IPS-20b (cell line): ENCODE measurements around the gene ENTPD7.
"Not testable (repeated sequence)": the region's sequence is repeated elsewhere in the genome, so short reads cannot be mapped to it uniquely, and the experiment has no call there.

ENCODE experiments used
- H3K27ac ChIP-seq: one replicate; pipeline ENCODE4 v1.5.1; 2013; ENCODE audit warnings: low read length
- H3K27me3 ChIP-seq: 2 replicates; pipeline ENCODE4 v1.6.1; 2013; ENCODE audit warnings: mild to moderate bottlenecking, low read length, inconsistent platforms; ENCODE audit not compliant: insufficient read depth
- H3K36me3 ChIP-seq: 2 replicates; pipeline ENCODE4 v1.6.1; 2013; ENCODE audit warnings: low read depth, mild to moderate bottlenecking, inconsistent platforms, low read length, moderate library complexity; ENCODE audit not compliant: insufficient read depth
- H3K4me1 ChIP-seq: 2 replicates; pipeline ENCODE4 v1.6.1; 2013; ENCODE audit warnings: mild to moderate bottlenecking, control low read depth, inconsistent platforms, low read length, moderate library complexity; ENCODE audit not compliant: insufficient read depth
- H3K4me3 ChIP-seq: 2 replicates; pipeline ENCODE4 v1.5.1; 2013; ENCODE audit warnings: mild to moderate bottlenecking, low read length, inconsistent platforms
- H3K9ac ChIP-seq: 2 replicates; pipeline ENCODE4 v1.6.1; 2013; ENCODE audit warnings: low read depth, mild to moderate bottlenecking, inconsistent platforms, low read length, moderate library complexity
- H3K9me3 ChIP-seq: 2 replicates; pipeline ENCODE4 v1.6.1; 2013; ENCODE audit warnings: mild to moderate bottlenecking, low read depth, low read length, inconsistent platforms; ENCODE audit not compliant: insufficient read depth

Gene ENTPD7

DNA sequence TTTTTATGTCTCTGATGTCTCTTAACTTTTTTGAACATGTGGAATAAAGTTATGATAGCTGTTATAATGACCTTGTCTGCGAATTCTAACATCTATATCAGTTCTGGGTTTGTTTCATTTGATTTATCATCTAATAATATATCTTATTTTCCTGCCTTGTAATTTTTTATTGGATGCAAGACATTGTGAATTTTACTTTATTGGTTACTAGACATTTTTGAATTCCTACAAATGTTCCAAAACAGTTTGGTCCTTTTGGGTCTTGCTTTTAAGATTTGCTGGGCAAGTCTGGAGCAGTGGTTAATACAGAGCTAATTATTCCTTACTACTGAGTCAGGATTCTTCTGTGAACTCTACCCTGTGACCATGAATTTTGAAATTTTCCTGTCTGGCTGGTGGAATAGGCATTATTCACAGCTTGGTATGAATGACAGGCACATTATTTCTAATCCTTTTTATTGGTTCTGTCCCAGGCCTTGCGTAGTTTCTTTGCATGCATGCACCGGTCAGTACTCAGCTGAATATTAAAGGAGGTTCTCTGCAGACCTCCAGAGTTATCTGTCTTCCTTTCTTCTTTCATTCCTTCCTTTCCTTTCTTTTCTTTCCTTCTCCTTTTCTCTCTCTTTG, 81.7 kb downstream of the ENTPD7 start:
- Histone ChIP-seq H3K27me3 (no peaks in the 10 kb centered on the region), H3K27ac (no peak overlapping the region), H3K9me3 (peaks cover 5% of the 10 kb centered on the region; the same call in 1 of the 2 replicates), H3K9ac (no peak overlapping the region), H3K4me3 (no peak overlapping the region), H3K36me3 (peaks cover 97% of the 10 kb centered on the region), H3K4me1 (no peaks in the 10 kb centered on the region)

DNA sequence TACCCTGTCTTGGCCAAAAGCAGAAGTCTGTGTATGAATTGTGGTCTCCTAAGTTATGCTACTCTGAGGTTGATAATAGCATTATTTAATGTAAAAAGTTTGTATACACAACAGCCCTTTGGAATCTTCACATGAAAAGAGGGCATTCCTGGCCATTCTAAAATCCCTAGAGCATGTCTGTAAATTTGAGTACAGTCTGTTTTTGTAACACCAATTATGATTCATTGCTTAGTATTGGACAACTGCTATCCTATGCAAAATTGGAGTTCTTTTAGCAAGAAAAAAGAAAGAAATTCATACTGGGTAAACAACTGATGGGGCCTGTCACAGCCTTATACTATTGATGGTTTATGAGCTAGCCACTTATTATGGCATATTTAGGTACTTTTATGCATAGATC, 82.9 kb downstream of the ENTPD7 start:
- H3K27ac ChIP-seq: no peak overlapping the region
- H3K4me1 ChIP-seq: no peaks in the 10 kb centered on the region
- H3K36me3 ChIP-seq: peaks cover 93% of the 10 kb centered on the region
- H3K9ac ChIP-seq: no peak overlapping the region
- H3K9me3 ChIP-seq: peaks cover 5% of the 10 kb centered on the region; the same call in 1 of the 2 replicates
- no peak overlapping the region for H3K4me3 ChIP-seq
- H3K27me3 ChIP-seq: no peaks in the 10 kb centered on the region

DNA sequence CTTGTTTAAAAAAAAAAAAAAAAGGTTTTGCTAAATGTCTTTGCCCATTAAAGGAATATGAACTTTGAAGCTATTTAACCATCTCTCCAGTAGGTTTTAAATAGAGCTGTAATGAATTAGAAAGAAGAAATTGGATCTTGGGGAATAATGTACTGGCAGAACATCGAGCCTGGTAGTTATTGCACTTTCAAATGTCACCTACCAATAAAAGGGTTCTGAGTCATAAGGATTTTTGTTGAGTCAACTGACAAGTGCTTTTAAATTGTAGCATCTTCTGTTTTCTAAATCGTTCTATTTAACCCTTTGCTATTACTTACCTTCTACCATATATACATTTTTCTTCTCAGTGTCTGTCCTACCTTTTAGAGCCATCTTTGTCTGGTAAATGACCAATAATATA, 83.4 kb downstream of the ENTPD7 start:
- Histone ChIP-seq H3K36me3 (peaks cover 93% of the 10 kb centered on the region), H3K4me3 (no peak overlapping the region), H3K9ac (no peak overlapping the region), H3K27me3 (no peaks in the 10 kb centered on the region), H3K9me3 (peaks cover 5% of the 10 kb centered on the region; the same call in 1 of the 2 replicates), H3K4me1 (no peaks in the 10 kb centered on the region), H3K27ac (no peak overlapping the region)

DNA sequence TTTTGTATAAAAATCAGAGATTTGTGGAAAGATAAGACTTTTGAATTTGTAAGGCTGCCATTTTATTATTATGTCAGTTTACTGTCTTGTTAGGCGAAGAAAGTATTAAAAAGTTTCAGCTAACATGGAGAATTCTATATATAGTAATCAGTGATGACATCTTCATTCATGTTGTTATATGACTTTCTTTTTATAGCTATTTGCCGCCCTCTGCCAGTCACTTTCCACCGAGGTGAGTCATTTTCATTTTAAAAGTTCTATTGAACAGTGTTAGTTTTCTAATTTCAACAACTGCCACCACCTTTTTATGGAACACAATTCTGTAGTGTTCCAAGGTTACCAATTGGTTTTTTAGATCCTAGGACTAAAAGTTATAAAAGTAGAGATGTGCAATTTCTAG, 84.5 kb downstream of the ENTPD7 start:
- H3K36me3 ChIP-seq: peaks cover 95% of the 10 kb centered on the region
- H3K27ac ChIP-seq: no peak overlapping the region

DNA sequence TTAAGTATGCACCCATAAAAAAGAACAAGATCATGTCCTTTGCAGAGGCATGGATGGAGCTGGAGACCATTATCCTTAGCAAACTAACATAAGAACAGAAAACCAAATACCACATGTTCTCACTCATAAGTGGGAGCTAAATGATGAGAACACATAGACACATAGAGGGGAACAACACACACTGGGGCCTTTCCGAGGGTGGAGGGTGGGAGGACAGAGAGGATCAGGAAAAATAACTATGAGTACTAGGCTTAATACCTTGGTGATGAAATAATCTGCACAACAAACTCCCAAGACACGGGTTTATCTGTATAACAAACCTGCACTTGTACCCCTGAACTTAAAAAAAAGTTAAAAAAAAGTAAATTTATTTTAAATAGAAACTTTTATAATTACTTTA, 86.9 kb downstream of the ENTPD7 start:
- H3K27ac ChIP-seq, H3K27me3 ChIP-seq, H3K9ac ChIP-seq, H3K4me3 ChIP-seq, H3K4me1 ChIP-seq, H3K9me3 ChIP-seq: not testable (repeated sequence)
- peaks cover 93% of the 10 kb centered on the region for H3K36me3 ChIP-seq

More for the DNA sequence above, 84.5 kb downstream of the ENTPD7 start:
- Histone ChIP-seq H3K9ac (no peak overlapping the region), H3K9me3 (peaks cover 5% of the 10 kb centered on the region; the same call in 1 of the 2 replicates), H3K4me1 (no peaks in the 10 kb centered on the region), H3K27me3 (no peaks in the 10 kb centered on the region), H3K4me3 (no peak overlapping the region)

DNA sequence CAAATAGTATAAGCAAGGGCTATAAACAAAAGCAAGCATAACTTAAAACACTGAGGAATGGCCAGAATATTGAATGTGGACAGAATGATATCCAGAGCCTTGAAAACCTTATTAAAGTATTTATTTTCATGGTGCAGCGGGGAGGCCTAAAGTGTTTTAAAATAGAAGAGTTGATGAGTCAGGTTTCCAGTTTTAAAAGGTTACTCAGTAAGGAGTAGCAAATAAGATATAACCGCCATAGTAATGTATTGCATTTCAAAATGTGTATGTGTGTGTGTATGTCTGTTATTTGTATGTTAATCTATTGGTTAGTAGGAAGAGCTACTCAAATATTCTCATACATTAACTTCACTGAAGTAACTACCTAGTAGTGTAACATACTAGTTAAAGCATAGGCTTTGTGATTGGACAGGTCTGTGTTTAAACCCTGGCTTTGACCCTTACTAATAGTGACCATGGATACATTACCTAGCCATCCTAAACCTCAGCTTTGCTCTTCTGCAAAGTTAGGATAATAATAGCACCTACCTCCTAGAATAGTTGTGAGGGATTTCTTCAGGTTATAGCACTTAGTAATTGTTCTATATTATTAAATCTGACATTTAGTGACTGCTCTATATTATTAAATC, 89.6 kb downstream of the ENTPD7 start:
- no peak overlapping the region for H3K4me3 ChIP-seq
- H3K9ac ChIP-seq: no peak overlapping the region
- peaks cover 80% of the 10 kb centered on the region for H3K36me3 ChIP-seq
- no peak overlapping the region for H3K27ac ChIP-seq
- no peaks in the 10 kb centered on the region for H3K9me3 ChIP-seq
- no peaks in the 10 kb centered on the region for H3K4me1 ChIP-seq
- H3K27me3 ChIP-seq: no peaks in the 10 kb centered on the region

DNA sequence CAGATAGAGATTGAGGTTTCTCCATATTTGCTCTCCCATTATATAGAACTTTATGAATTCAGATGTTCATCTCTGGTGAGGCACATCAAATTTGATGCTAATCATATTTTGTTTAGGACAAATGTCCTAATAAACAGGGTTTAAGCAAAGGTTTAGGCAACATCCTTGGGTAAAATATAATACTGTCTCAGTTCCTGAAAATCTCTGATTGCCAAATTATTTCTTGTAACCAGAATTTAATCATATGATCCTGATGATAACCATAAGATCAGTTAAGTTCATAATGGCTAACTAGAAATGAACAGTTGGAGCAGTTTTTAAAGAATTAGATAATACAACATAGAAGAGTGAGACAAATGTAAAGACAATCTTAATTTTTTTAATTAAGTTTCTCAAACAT, 91.3 kb downstream of the ENTPD7 start:
- Histone ChIP-seq H3K9me3 (no peaks in the 10 kb centered on the region), H3K36me3 (peaks cover 81% of the 10 kb centered on the region), H3K4me1 (no peaks in the 10 kb centered on the region), H3K27ac (no peak overlapping the region), H3K9ac (no peak overlapping the region), H3K27me3 (no peaks in the 10 kb centered on the region), H3K4me3 (no peak overlapping the region)

DNA sequence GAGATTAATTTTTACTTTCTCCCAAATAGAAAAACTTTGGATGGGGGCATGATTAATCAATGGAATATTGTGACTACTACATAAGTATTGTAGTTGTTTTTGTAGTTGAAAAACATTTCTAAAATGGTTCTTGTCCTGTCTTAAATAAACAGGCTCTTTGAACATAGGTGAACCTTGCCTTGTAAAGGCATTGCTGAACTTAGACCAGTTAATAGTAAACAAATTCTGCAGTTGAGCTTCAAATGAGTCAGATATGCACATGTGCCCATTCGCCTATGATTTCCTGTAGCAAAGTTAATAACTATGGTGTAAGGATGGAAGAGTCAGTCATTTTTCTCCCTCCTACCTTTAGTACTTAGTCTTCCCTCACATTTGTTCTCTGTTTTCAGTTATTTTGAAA, 95.4 kb downstream of the ENTPD7 start:
- Histone ChIP-seq H3K27ac (no peak overlapping the region), H3K4me3 (no peak overlapping the region), H3K27me3 (no peaks in the 10 kb centered on the region), H3K9me3 (no peaks in the 10 kb centered on the region), H3K36me3 (peaks cover 83% of the 10 kb centered on the region), H3K4me1 (no peaks in the 10 kb centered on the region), H3K9ac (no peak overlapping the region)
